Measurements from ENCODE around the gene FBXO42. TPM values are rescaled to one million over a fixed set of nuclear protein-coding genes. Genes with fewer than 3 reads are reported as not detected.

FBXO42 gene
- total RNA-seq, 1 donor from 2014 or later, result 11.9 TPM

DNA sequence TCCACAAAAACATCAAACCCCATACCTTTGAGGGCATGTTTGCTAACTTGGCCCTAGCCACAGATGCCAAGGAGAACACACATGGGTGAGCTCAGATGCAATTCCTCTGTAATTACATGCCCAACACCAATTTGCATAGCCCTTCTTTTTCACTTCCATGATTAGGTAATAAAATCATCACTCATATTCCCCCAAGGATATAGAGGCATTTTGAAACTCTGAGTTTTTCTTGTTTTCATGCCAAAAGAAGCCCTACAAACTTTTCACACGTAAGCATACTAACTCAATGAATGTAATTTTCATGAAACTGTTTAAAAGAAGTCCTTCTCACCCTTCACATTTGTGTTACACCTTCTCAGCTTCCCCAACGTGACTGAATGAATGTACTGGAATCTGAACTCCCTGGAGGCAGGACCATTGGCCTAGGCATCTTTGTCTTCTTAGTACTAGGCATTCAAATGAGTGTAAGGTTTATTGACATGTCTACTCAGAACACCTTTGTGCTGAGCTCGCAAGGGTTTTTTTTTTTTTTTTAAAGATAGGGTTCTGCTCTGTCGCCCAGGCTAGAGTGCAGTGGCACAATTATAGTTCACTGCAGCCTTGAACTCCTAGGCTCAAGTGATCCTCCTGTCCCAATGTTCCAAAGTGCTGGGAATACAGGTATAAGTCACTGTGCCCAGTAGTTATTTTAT lies 31.0 kb downstream of the FBXO42 start:
- TF ChIP-seq, protein P1, sequence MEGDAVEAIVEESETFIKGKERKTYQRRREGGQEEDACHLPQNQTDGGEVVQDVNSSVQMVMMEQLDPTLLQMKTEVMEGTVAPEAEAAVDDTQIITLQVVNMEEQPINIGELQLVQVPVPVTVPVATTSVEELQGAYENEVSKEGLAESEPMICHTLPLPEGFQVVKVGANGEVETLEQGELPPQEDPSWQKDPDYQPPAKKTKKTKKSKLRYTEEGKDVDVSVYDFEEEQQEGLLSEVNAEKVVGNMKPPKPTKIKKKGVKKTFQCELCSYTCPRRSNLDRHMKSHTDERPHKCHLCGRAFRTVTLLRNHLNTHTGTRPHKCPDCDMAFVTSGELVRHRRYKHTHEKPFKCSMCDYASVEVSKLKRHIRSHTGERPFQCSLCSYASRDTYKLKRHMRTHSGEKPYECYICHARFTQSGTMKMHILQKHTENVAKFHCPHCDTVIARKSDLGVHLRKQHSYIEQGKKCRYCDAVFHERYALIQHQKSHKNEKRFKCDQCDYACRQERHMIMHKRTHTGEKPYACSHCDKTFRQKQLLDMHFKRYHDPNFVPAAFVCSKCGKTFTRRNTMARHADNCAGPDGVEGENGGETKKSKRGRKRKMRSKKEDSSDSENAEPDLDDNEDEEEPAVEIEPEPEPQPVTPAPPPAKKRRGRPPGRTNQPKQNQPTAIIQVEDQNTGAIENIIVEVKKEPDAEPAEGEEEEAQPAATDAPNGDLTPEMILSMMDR (IDR thresholded peaks at IDR 0.05; ENCODE audit: insufficient read depth, low read length, poor library complexity, severe bottlenecking), result no peak
- no peaks in the 10 kb centered on the region for H3K27me3 ChIP-seq (ENCODE audit: control insufficient read depth, insufficient read depth, low read length)
- H3K4me3 ChIP-seq (ENCODE audit: low read depth, low read length), result no peak overlapping the region
- no peak for DNase-seq (ENCODE audit: low read depth)
- H3K36me3 ChIP-seq (ENCODE audit: control insufficient read depth, insufficient read depth, low read length), result no peaks in the 10 kb centered on the region

DNA sequence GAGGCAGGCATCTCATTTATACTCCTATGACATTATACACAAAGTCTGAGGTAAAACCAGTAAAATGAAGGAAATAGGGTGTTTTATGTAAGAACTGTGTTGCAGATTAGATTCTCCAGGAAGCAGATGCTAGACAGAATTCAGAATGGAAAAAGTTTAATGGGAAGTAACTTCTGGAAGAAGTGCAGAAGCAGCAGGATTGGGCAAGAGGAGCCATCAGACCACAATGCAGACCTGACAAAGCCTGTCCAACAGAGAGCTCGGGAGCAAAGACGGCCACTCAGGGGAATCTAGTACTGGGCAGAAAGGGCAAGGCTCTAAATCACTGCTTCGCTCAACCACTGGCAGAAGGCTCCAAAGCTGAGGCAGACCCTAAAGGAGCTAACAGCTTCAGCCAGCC lies 33.7 kb downstream of the FBXO42 start:
- TF ChIP-seq, protein P1 (IDR thresholded peaks at IDR 0.05; ENCODE audit: insufficient read depth, low read length, poor library complexity, severe bottlenecking), result no peak
- H3K27me3 ChIP-seq (ENCODE audit: control insufficient read depth, insufficient read depth, low read length), result no peaks in the 10 kb centered on the region
- H3K36me3 ChIP-seq (ENCODE audit: control insufficient read depth, insufficient read depth, low read length), result no peaks in the 10 kb centered on the region
- no peak for DNase-seq (ENCODE audit: low read depth)
- H3K4me3 ChIP-seq (ENCODE audit: low read depth, low read length), result no peak overlapping the region

DNA sequence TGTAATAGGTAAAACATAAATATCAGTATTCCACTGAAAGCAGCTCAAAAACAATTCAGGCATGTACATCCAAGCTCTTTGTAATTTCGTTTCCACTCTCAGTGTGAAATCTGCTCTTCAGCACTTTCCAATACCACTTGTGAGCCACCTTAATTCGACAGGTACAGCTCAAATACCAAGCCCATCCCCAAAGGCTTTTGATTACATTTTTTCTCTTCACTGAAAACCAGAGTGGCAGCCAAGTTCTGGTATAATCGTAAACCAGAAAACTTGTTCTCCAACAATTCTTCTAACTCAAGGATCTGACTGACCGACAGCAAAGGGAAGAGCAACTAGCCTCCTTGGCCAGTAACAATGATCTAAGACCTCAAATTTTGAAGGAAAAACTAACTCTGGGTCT lies 36.8 kb downstream of the FBXO42 start:
- TF ChIP-seq, protein P1 (IDR thresholded peaks at IDR 0.05; ENCODE audit: insufficient read depth, low read length, poor library complexity, severe bottlenecking), result no peak
- no peak for DNase-seq (ENCODE audit: low read depth)
- no peak overlapping the region for H3K4me3 ChIP-seq (ENCODE audit: low read depth, low read length)
- no peaks in the 10 kb centered on the region for H3K36me3 ChIP-seq (ENCODE audit: control insufficient read depth, insufficient read depth, low read length)
- H3K27me3 ChIP-seq (ENCODE audit: control insufficient read depth, insufficient read depth, low read length), result no peaks in the 10 kb centered on the region

DNA sequence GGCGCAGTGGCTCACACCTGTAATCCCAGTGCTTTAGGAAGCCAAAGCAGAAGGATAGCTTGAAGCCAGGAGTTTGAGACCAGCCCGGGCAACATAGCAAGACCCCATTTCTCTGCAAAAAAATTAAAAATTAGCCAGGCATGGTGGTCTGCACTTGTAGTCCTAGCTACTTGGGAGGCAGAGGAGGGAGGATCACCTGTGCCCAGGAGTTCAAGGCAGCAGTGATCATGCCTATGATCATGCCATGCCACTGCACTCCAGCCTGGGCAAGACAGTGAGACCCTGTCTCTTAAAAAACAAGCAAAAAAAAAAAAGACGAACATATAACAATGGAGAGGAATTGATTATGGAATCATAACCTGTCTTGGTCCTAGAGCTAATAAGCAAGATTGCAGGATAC lies 45.1 kb downstream of the FBXO42 start:
- TF ChIP-seq, protein P1 (IDR thresholded peaks at IDR 0.05; ENCODE audit: insufficient read depth, low read length, poor library complexity, severe bottlenecking), result no peak

DNA sequence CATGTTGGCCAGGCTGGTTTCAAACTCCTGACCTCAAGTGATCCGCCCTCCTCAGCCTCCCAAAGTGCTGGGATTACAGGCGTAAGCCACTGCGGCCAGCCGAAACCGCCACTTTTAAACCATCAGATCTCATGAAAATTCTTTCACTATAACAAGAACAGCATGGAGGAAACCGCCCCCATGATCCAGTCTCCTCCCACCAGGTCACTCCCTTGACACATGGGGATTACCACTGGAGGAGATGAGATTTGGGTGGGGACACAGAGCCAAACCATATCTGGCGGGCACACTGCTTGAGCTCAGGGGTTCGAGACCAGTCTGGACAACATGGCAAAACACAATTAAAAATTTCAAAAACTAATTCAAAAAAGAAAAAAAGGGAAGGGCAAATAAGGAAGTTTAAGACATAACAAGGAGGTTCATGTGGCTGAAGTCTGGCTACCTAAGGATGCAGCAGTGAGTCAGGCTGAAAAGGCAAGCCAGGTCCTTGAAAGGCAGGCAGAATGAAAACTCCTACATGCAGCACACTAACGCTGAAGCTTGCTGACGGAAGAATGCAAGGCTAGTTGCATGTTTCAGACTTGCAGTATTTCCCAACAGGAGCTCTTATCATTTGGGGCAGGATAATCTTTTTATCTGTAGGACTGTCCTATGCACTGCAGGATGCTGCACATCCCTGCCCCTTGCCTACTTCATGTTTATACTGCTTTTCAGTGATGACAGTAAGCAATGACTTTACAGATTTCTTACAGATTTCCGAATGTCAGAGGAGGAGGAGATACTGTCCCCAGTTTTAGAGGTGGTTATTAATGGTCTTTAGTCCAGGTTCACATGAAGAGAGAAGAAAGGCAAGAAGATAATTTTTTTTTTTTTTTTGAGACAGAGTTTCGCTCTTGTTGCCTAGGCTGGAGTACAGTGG lies 49.3 kb downstream of the FBXO42 start:
- H3K27me3 ChIP-seq (ENCODE audit: control insufficient read depth, insufficient read depth, low read length), result no peaks in the 10 kb centered on the region
- H3K36me3 ChIP-seq (ENCODE audit: control insufficient read depth, insufficient read depth, low read length), result no peaks in the 10 kb centered on the region
- no peak overlapping the region for H3K4me3 ChIP-seq (ENCODE audit: low read depth, low read length)
- TF ChIP-seq, protein P1 (IDR thresholded peaks at IDR 0.05; ENCODE audit: insufficient read depth, low read length, poor library complexity, severe bottlenecking), result no peak
- DNase-seq (ENCODE audit: low read depth), result no peak

More for the DNA sequence above, 45.1 kb downstream of the FBXO42 start:
- no peak overlapping the region for H3K4me3 ChIP-seq (ENCODE audit: low read depth, low read length)
- no peaks in the 10 kb centered on the region for H3K36me3 ChIP-seq (ENCODE audit: control insufficient read depth, insufficient read depth, low read length)
- H3K27me3 ChIP-seq (ENCODE audit: control insufficient read depth, insufficient read depth, low read length), result no peaks in the 10 kb centered on the region
- no peak for DNase-seq (ENCODE audit: low read depth)

Data from kidney epithelial cell (primary cell).